GM19193 (cell line): ENCODE measurements around the gene TCF4.

Source experiments
- POLR2A ChIP-seq: IDR thresholded peaks from 4 replicates; pipeline ENCODE4 v1.6.1; 2011; ENCODE audit not compliant: insufficient read depth, insufficient read length; ENCODE audit errors: extremely low read depth

TCF4 gene

DNA sequence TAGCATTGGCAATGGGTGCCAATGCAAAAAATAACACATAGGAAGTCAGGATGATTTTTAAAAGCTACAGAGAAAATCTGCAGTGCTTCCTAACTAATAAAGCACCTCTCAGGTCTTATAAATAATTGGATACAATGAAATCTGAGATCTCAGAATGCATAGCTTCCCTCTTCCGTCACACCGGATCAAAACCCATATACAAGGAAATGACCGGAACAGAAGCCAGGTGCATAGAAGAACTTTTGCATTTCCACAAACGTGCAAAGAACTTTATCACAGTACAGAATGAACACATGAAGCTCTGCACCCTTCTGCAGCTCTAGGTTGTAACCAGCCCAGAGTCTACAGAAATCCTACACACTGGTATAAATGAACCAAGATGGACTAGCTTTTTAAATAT, 145.4 kb downstream of the TCF4 start:
- no peak for TF ChIP-seq POLR2A

DNA sequence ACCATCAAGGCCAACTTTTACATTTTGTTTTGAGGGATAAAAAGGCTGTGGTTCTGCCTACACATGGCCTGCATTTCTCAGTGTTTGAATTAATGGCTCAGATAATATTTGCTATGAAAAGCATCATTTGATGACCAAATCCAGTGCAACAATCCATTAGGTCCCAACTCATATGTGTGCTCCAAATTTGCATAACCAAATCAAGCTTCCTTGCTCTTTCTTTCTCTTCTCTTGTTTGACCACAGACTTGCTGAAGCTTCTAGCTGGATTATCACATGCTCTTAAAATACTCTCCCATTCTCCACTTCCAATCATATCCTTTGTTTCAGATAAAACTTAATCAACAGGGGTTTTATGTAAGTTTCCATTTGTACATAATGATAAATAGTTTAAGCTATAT, 147.0 kb downstream of the TCF4 start:
- TF ChIP-seq POLR2A = no peak

DNA sequence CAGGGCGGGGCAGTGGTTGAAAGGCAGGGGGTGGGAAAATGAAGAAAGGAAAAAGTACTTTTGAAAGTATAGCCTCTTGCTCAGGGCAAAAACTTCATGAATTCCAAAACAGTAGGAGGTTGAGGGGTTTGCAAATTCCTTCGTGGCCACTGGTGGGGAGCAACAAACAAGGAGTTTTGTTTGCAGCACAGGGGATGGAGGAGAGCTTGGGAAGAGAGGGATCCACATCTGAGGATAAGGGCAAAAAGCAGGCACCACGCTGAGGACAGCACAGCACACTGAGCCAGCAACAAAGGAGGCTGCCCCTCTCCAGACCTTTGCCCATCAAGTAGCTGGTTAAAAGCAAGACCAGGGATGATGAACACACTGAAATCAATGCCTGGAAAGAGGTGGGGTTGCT, 148.9 kb downstream of the TCF4 start:
- TF ChIP-seq POLR2A = no peak

DNA sequence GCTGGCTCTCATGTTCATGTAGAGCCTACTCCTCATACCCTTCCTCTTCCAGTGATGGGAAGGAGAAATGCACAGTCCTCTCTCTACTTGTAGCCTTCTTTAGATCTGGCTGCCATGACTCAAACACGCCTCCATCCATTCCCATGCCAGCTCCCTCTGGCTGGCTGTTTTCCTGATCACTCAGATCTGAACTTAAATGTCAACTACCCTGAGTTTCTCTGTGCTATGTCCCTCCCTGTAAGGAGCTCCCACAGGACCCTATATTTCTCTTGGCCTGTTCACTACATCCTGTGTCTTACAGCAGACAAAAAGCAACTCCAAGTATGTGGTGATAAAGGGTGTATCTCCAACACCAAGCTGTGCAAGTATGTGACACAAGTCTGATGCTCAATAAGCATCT, 152.4 kb downstream of the TCF4 start:
- no peak for TF ChIP-seq POLR2A

DNA sequence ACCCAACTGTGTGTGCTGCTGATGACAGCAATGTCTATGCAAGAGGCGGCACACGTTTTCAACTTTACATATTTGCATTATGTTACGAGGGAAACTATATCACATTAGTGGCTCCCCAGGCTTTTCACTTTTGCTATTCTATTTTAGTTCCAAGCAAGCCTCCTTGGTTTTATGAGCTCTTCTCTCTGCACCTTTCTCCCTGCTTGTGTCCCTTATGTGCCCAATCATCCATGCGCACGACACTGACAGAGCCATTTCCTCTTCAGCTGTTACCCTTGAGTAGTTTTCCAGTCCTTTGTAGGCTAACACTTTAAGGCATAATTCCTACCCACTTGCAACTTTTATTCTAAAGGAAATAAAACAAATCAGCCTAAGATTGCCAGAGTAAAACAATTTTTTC, 154.3 kb downstream of the TCF4 start:
- TF ChIP-seq POLR2A = no peak

DNA sequence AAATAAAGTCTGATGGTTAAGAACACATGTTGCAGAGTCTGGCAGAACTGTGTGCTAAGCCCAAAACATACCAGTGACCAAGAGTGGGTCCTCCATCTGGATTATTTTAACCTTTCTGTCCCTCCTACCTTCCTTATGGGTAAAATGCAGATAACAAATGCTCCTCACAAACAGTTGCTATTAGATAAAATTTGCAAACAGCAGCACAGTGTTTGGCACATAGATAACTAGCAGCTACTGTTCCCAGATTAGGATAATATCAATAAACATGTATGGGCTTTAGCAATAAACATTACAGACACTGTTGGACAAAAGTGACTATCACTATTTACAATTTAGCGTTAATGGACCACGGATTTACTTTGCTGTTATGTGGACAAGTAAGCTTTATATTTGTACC, 154.9 kb downstream of the TCF4 start:
- TF ChIP-seq POLR2A = no peak

DNA sequence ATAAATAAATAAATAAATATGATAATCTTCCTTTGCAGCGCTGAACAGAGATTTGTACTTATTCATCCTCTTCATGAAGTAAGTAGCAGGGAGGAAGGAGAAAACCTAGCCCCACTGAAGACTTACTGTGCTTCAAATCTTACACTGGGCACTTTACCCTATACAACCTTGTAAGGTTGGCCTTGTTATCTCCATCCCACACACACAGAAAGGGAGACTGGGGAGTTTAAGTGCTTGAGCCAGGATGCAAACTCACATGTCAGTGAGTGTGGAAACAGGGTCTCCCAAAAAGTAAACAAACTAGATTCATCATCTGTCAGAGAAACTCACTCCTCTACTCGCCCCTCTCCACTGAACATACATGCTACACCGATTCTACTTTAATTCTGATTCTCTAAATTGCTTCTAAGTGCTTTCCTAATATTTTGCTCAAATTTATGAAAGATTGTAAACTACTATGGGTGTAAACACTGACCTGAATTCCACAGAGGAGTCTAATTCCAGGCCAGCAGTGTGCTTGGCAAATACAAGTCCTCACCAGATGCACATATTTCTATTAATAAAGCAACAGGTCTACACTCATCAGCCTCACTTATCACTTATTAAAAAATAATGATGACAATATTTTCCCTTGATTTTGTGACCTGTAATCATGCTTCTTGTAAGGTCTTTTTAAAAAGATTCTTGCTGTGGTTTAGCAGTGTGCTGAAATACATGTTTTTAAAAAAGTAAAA, 155.5 kb downstream of the TCF4 start:
- TF ChIP-seq POLR2A = no peak

DNA sequence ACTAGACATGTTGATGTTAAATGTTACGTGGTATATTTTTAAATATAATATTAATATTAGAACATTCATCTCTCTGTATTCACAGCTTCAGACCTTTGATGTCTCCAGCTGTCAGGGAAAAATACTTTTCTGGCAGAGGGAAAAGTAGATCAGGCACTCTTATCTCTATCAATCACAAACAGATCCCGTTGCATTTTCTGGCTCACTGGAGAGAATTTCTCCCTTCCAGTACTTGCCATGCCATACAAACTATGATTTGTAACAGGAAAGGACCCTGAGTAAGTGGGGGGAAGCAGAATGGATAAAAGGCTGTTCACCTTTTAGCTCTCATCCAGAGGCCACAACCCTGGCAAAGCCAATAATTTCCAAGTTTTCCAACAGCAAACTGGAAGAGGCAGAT, 158.0 kb downstream of the TCF4 start:
- TF ChIP-seq POLR2A = no peak

DNA sequence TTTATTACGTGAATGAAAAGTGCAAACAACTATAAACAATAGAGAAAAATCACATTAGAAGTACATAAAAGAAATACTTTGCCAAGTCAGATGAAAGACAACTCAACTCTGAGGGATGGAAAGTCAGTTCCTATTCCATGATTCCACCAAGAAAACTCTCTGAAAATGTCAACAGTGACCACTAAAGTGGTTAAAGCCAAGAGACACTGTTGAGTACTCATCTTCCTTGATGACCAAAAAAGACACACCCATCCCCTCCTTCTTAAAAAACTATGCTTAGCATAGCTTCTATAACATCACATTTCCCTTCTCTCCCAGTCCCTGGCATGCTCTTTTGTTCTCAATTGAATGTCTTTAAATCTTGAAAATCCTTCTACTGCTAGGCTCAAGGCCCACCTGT, 160.0 kb downstream of the TCF4 start:
- TF ChIP-seq POLR2A = no peak

DNA sequence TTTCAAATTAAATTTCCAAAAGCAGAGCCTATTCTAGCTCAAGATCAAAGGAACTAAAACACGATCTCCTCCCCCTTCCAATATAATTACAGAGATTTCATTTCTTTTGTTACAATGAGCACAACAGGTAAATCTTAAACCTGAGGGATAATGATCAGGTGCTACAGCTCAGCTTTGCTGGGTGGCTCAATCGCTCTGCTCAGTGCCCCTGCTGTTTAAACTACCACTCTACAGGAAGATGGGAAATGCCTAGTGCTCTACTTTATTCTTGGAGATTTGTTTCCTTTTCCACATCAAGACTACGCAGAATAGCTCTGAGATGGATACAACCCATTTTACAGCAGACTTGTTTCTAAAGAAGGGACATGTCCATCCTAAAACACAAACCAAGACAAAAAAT, 162.3 kb downstream of the TCF4 start:
- TF ChIP-seq POLR2A = no peak

DNA sequence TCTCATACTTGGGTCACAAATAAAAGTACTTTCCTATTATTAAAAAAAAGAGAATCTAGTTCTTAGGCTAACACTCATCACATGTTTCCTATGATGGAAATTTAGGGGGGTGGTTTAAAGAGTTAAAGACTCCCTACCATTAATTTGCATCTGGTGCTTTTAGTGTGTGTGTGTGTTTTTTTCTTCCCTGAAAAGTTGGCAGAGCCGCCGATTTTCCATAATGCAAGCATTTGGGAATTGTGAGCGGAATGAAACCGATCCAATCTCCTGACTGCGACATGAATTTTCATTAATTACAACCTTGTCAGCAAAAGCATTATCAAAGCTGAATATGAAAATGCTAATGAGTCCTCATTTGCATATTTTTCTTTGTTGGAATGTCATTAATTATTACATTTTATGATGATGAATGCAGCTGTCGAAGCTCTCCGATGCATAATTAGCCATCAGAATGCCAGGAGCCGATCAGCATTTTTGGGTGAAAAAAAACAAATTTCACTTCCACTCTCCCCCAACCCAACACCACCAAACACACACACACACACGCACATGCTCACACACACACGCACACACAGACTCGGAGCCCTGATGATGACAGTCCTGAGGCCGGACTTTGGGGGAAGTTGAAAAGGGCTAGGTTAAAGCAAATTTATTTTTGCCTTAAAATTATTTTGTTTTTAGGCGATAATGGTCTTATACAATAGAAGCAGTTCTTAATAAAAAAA, 165.4 kb downstream of the TCF4 start:
- TF ChIP-seq POLR2A = no peak

DNA sequence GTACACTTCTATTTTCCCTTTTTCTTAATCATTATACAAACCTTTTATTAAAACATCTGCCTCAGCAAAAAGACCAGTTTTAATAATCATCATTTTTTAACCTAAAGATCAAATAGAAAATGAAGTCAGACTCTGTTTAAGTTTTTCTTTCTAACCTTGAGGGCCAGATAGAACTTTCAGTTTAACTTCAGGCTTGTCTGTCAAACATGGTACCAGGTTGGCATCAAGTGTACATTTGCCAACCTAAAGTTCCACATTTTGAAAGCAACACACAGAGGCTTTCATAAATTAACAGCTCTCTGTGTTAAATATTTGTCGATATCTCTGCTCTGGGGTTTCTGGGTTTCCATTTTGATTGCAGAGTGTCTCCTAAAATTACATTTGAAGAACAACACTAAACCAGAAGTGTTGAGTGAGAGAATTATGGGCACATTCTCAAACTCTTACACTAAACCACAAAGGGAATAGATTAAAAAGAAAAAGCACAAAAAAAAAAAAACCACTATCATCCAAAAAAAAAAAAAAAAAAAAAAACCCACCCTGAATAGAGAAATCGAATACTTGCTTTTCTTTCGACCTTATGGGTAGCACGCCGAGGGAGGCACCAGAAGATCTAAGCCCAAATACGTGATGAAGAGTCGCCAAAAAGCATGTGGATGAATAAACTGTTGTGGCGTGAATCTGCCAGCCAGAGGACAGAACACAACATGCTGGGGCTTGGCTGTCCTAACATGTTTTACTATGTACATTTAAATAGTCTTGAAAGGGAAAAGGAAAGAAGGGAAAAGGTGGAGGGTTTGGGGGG, 166.2 kb downstream of the TCF4 start:
- no peak for TF ChIP-seq POLR2A

DNA sequence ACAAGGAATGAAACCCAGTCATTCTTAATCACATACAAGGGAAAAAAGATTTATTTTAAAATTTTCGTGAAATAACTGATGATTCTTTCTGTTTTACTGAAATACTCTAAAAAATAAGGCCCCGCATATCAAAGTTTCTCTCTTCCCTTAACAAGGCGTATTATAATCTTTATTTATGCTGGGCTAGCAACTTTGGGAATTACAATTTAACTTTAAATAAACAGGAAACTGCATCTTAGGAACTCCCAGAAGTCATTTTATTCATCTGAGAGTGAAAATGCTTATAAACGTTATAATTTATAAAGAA, 166.7 kb downstream of the TCF4 start:
- TF ChIP-seq POLR2A = no peak

DNA sequence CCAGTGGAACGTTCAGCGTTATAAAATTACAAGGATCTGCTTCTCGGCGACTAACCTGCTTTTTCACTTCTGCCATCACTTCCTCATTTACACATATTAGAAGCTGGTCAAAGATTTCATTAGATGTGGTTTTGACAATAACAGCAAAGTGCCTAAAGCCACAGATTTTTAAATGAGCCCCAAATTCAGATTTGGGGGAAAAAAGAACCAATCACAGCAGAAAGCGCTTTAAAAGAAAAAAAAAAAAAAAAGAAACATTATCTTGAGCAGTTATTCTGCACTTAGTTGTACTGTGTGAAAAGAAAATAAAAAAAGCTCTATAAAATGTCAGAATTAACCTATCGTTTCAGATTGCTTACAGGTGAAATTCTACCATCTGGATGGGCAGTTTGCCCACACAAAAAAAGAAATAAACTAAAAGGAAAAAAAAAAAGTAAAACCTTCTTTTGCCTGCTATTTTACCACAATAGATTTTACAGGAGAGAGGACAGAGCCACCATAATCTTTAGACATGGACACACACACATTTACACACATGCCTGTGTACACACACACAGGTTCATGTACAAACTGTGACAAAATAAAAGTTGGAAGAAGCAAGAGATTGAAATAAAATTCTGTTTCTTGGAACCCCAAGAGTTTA, 167.2 kb downstream of the TCF4 start:
- TF ChIP-seq POLR2A = no peak

DNA sequence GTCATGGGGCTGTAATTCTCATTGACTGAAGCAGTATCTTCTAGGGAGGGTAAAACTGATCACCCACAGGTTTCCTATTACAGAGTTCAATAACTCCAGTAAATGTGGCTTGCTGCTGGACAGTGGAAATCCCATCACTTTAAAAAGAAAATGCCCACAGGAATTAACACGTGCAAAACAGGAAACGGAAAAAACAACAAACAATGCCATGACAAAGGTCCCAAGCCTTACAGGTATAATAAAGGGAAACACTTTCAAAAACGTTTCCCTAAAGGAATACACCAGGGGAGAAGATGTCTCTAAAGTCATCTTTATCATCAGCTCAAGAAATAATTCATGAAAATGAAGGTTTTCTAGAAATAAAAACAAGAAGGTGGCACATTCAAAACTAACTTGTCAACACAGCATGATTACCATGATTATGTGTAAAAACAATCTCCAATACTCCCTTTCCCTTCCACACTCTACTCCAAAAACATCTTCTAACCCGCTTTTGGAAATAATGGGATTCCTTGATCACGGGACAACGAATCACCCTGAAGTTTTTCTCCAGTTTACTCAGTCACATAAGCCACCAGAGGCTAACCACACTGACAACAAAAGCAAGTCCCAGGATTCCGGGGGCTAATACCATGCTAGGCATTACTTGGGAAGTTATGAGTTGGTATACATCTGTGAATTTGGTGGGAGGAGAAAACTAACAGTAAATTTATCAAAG, 167.9 kb downstream of the TCF4 start:
- no peak for TF ChIP-seq POLR2A
